RKO (cell line): ENCODE data around the gene AGPAT3.
"Not testable (repeated sequence)": the region's sequence is repeated elsewhere in the genome, so short reads cannot be mapped to it uniquely, and the experiment has no call there.

Experiments used
- DNase-seq: peaks from one replicate; pipeline ENCODE4 v3.0.0-alpha.2; 2016; ENCODE audit warnings: low spot score

The AGPAT3 gene

DNA sequence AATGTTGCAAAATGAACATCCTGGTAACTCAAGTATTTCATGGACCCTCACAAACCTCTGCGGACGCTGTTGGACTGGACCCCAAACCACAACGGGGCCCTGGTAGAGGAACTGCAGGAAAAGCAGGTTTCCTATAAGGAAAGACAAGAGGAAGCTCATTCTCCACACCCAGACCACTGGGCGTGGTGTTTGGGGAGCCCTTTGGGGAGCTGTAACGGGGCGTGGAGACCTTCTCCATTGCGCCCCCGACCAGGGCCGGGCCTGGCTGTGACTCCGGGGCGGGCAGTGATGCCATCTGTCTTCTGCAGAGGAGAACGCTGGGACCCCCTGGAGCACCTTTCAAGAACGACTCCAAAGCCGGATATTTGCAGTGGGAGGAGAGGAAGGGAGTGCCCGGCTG is 30.0 kb upstream of the AGPAT3 start:
- DNase-seq, result no peak

DNA sequence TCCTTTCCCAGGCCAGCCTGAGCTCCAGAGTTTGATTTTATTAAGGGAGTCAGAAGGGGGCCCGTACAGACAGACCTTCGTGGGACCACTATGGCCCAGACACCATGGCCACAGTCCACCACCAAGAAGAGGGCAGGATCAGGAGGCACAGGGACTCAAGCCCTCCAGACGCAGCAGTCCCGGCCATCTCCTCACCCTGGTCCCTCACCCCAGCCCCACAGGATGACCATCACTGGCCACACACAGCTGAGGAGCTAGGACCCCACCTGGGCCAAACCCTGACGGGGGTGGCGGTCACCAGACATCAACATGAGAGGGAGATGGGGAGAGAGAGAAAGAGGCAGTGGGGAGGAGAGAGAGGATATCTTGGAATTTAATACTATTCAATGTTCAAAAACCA is 29.2 kb upstream of the AGPAT3 start:
- DNase-seq, result no peak

DNA sequence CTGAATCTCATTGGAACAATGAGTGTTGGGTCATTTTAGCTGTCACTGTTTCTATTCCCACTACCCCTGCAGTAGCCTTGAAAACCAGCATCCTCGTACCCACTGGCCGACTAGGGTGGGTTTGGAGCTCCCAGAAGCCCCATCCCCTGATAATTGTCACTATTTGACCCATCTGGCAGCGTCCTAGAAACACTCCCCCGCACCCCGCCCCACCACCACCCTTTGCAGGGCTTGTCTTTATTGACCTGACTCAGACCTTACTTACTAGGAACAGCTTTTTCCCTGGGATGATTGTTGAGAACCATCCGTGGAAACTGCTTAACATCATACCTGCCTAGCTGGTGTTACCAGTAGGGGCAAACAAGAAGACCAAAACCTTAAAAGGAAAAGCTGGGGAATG is 28.4 kb upstream of the AGPAT3 start:
- no peak for DNase-seq

DNA sequence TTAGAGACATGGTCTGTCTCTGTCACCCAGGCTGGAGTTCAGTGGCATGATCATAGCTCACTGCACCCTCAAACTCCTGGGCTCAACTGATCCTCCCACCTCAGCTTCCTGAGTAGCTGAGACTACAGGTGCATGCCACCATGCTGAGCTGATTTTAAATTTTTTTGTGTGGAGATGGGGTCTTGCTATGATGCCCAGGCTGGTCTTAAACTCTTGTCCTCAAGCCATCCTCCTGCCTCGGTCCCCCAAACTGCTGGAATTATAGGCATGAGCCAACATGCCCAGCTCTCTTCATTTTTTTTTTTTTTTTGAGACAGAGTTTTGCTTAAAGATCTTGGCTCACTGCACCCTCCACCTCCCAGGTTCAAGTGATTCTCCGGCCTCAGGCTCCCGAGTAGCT is 24.8 kb upstream of the AGPAT3 start:
- DNase-seq, result no peak

DNA sequence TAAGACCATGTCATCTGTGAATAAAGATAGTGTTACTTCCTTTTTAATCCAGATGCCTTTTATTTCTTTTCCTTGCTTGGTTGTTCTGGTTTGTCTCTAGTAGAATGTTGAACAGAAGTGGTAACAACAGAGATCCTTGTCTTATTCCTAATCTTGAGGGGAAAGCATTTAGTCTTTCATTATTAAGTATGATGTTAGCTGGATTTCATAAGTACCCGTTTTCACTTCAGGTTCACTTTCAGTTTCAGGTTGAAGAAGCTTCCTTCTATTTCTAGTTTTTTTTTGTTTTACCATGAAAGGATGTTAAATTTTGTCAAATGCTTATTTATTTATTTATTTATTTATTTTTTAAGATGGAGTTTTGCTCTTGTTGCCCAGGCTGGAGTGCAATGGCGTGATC is 22.3 kb upstream of the AGPAT3 start:
- no peak for DNase-seq

DNA sequence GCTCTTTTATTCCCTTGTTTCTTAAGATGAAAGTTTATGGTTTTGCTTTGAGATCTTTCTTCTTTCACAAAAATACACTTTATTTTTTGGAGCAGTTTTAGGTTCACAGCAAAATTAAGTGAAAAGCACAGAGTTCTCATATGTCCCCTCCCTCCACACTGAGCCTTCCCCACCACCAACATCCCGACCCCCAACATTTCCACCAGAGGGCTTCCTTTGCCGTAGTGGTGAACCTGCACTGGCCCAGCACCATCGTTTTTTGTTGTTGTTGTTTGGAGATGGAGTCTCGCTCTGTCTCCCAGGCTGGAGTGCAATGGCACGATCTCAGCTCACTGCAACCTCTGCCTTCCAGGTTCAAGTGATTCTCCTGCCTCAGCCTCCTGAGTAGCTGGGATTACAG is 20.1 kb upstream of the AGPAT3 start:
- DNase-seq, result not testable (repeated sequence)

DNA sequence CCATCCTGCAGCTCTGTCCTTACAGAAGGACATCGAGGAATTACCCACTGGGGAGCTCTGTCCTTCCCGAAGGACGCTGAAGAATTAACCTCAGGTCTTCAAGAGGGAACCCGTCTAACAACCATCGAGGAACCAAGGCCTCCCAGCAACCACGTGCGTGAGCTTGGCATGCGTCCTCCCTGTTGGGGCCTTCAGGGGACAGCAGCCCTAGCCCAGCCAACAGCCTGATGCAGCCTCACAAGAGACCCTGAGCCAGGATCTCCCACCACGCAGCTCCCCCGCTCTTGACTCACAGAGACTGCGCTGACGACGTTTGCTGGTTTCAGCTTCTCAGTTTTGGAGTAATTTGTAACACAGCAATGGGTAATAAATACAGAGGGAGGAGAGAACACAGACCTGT is 19.6 kb upstream of the AGPAT3 start:
- DNase-seq, result no peak

DNA sequence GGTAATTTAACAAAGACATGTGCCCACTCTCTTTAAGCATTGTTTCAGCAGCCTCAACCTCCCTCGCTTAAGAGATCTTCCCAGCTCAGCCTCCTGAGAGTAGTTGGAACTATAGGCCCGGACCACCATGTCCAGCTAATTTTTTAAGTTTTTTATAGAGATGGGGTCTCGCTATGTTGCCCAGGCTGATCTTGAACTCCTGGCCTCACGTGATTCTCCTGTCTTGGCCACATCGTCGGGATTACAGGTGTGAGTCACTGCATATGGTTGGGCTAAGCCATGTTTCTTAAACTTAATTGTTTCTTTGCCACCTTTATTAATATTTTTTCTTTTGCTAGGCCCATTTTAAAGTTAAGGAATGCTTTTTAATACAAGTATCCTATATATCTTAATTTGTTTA is 18.6 kb upstream of the AGPAT3 start:
- no peak for DNase-seq

DNA sequence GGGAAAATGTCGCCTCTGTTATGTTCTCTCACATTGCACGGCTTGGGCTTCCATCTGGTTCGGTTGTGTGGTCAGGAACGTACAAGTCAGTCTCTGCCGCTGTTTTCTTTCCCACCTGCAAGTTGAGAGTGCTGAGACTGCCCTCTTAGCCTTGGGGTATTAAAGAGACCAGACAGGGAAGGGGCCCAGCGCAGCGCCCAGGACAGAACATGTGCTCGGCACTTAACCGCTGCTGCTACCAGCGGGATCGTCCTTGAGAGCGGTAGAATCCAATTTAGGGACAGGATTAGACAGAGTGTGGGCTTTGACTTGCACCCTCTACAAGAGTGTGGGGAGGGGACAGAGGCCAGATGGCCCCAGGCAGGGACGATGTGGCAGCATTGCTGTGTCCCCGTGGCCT is 17.7 kb upstream of the AGPAT3 start:
- no peak for DNase-seq

DNA sequence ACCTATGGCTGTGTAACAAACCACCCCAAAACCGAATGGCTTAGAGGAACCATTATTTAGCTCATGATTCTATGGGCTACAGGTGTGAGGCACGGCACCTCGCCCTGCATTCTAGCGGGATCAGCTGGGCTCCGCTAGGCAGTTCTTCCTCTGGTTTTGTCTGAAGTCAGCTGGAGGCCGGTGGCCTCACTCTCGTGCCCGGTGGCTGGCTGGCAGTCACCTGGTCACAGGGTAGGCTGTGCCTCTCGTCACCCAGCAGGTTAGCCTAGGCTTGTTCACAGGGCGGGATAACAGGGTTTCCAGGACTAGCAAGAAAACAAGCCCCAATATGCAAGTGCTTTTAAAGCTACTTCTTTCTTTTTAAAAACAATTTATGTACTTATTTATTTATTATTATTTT is 16.3 kb upstream of the AGPAT3 start:
- no peak for DNase-seq

DNA sequence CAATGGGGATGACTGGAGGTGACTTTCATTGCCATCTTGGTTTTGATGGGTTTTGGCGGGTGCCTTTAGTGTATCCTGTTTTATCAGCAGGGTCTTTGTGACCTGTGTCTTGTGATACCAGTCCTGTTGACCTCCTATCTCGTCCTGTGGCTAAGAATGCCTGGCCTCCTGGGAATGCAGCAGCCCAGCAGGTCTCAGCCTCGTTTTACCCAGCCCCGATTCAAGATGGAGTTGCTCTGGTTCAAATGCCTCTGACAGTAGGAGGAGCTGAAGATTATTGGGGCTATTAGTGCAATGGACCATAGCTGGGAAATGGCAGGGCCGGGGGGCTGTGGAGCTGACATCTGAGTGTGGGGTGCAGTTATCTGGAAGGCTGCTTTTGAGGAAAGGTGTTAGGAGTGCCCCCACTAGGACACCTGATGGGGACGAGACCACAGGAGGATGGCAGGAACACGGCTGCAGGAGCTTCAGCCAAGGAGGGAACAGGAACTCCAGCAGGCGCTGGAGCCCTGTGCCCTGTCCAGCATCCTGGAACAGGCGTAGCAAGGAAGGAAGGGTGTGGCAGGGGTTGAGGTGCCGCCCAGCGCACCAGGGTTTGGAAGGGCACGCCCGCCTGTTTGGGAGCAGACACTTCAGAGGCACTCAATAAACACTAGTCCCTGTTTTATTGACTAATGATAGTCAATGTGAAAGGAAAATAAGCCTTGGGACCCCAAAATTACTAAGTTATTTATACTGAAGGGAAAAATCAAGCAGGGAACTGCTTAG is 15.3 kb upstream of the AGPAT3 start:
- no peak for DNase-seq

DNA sequence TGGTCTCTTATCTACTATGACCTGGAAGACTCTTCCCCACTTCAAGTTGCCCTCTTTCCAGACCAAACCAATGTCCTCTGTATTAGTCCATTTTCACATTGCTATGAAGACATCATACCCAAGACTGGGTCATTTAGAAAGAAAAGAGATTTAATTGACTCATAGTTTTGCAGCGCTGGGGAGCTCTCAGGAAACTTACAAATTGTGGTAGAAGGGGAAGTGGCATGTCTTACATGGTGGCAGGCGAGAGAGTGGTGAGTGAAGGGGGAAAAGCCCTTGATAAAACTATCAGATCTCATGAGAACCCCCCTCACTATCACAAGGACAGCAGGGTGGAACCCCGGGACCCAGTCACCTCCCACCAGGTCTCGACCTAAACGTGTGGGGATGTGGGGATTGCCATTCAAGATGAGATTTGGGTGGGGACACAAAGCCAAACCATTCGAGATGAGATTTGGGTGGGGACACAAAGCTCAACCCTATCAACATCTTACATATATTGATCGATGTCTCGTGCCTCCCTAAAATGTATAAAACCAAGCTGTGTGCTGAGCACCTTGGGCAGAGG is 14.2 kb upstream of the AGPAT3 start:
- DNase-seq, result no peak

DNA sequence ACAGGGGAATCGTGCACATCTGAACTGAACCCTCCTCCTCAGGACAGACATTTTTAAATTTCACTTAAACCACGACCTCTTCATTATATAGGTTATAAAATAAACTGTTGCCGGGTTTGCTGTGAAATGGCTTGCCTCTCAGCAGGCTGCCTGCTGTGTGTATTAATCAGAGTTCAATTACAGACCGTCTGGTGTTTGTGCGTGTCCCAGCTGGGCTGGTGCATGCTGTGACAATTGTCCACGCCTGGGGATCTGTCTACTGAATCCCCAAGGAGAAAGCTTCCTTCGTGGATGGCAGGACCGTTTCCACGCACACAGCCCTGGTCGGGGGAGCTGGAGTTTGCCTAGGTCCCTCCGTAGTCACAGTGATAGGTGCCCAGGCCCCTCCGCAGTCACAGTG is 13.4 kb upstream of the AGPAT3 start:
- DNase-seq, result no peak

DNA sequence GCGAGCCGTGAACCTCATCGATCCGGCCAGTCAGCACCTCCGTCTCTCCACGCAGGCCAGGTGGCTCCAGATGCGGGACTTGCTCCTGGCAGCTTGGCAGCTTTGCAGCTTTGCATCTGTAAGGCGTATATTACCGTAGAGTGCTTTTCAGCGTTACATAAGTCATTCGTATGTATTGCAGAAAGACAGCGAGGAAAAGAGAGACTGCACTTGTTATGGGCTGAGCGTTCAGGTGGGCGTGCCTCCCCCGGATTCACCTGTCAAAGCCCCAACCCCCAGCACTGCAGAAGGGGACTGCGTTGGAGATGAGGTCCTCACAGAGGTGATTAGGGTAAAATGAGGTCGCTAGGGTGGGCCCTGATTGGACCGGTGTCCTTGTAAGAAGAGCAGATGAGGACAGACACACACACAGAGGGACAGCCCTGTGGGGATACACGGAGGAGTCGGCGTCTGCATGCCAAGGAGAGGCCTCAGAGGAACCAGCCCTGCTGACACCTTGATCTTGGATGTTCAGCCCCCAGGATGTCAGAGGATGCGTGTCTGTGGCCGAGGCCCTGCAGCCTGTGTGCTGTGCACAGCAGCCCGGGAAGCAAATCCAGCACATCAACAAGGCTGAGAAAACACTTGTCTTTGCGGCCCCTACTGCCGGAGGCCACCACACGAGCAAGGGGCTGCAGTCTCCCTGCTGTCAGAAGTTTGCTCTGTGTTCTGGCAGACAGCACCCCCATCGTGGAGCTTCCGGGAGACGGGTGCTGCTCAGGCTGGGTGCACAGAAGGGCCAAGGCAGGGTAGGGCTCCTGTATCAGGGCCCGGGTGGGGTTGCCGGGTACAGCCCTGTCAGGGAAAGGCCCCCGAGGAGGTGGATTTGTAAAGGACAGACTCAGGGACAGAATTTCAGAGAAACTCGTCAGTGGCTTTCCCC is 10.9 kb upstream of the AGPAT3 start:
- no peak for DNase-seq

DNA sequence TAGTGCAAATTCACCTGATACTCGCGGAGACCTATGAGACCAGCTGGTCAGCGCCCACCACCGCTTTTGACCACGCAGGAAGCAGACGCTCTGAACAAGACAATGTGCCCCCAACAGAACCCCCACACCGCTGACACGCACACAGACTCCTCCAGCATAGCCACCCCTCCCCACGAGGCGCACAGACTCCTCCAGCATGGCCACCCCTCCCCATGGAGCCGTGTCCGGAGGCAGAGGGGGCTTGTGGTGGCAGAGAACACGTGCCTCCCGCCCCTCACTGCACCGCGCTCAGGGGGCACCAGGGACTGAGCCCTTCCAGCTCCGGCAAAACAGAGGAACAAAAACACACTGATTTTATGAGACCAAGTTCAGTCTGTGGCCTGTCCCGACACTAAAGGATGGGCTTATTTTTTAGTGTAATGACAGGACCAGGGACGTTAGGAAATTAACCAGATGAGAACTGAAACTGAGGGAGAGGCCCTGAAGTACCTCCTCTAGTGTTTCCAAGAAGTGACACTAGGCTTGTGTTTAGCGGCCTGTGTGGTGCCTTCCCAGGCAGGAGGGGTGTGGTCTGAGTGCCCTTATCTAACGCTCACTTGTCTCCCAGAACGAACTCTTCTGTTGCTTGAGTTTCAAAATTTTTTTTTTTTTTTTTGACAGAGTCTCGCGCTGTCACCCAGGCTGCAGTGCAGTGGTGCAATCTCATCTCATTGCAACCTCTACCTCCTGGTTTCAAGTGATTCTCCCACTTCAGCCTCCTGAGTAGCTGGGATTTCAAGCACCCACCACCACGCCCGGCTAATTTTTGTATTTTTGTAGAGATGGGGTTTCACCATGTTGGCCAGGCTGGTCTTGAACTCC is 10.0 kb upstream of the AGPAT3 start:
- DNase-seq, result no peak

DNA sequence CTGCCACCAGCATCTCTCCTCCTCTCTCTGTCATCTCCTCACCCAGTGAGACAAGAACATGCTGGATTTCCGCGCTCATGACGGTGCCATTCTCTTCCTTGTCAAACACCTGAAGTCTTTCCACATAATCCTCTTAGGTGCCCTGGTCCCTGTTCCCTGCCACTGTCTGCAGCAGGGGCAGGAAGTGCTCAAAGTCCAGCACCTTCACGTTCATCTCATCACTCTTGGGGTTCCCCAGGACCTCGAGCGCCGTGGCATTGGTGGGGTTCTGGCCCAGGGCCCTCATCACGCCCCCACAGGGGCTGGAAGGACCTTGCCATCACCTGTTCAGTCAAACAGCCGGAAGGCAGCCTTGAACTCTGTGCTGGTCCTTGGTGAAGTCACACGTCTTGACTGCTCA is 9.1 kb upstream of the AGPAT3 start:
- DNase-seq, result no peak

DNA sequence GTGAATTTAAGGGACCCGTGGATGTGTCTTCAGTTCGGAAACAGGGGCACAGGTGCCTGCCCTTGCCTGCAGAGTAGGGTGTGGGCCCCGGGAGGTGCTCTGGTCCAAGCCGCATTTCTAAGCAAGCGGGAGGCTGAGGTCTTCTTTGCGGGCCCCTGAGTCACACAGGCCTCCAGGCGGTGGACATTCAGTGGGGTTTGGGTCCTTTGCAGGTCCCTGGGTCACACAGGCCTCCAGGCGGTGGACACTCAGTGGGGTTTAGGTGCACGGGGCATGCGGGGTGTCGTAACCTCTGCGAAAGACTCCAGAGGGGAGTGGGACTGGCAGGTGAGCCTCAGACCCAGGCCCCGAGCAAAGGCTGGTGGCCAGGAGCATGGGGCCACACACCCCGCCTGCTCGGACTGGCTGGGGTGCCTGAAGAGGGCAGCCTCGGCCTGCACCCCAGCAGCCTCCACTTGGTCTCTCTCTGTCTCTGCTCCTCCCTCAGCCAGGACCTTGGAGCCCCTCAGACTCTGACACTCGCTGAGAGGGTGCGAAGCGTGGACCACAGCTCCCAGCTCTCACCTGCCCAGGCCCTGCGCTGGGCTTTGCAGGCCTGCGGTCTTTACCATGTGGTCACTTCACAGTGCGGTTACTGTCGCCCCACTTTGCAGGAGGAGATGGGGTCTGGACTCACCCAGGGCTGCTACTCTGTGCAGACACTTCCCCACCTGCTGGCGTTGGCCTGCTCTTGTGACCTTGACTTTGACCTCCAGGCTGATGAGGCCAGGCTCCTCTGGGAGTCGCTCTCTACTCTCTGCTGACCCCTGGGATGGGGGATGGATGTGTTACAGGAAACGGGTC is 6.0 kb upstream of the AGPAT3 start:
- DNase-seq, result no peak

DNA sequence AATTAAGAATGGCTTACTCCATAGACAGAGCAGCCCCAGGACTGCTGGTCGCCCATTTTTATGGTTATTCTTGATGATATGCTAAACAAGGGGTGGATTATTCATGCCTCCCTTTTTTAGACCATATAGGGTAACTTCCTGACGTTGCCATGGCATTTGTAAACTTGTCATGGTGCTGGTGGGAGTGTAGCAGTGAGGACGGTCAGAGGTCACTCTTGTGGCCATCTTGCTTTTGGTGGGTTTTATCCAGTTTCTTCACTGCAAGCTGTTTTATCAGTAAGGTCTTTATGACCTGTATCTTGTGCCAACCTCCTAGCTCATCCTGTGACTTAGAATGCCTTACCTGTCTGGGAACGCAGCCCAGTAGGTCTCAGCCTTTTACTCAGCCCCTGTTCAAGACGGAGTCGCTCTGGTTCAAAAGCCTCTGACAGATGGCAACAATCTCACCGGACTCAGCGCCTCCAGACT is 5.2 kb upstream of the AGPAT3 start:
- no peak for DNase-seq

DNA sequence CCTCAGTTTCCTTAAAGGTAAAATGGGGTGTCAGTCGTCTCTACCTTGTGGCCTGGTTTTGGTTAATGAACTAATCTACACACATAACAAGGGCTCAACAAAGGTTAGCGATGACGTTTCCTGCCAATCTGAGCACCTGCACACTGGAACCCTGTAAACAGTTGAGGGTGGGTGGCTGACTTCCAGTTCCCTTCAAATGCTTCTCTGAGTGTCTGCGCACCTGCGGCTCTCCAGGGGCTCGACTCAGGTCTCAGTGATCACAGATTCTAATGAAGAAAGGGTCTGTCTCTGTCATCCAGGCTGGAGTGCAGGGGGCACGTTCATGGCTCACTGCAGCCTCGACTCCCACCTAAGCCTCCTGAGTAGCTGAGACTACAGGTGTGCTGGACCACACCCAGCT is 3.3 kb upstream of the AGPAT3 start:
- no peak for DNase-seq

DNA sequence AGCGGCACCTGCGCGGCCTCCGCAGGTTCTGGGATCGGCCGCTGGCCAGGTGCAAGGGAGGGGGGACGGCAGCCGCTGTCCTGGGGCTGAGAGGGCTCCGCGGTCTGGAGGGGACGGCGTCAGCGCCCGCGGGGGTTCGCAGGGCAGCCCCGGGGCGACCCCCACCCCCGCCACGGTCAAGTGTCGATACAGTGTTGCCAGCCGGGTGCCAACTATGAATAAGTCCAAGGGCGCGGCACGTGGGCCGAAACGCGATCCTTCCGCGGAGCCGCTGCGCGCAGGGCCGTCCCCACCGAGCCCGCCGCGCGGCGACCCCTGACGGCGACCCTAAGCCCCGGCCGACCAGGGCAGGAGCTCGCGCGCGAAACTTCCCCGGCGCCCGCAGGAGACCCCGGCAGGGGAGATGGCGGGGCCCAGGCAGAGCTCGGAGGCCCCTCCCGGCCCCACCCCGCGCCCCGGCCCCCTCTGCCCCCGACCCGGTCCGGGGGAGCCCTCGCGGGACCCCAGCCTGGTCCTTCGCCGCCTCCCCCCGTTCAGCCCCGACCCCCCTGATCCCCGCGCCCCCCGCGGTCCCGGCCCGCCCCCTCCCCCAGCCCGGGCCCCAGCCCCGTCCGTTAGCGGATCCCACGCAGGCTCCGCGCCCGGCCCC is 586 bp upstream of the AGPAT3 start:
- DNase-seq, result peak; percentile 39
